Measurements from ENCODE around the gene STX11.

DNA sequence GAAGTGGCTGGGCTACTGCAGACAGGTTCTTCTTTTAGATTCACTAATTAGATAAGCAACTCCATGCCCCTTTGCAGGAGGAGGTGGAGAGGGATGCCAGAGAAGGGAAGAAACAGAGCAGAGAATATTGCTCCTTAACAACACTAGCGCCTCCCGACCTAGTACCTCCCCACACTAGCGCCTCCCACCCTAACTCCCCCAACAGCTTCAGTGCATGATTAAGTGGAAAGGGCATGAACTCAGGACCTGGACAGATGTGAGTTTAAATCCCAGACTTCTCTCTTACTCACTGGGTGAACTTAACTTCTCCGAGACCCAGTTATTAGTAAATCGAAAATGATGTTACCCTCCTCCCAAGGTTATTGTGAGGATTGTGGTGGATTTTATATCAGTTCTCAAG is 25.7 kb downstream of the STX11 start:
- no peak for TF ChIP-seq CTCF (IDR thresholded peaks at IDR 0.05; ENCODE audit: low read depth, low read length, poor library complexity, severe bottlenecking)
- no peak for TF ChIP-seq EZH2phosphoT487 (IDR thresholded peaks at IDR 0.05; ENCODE audit: borderline replicate concordance, low read length)
